HEK293 (cell line): ENCODE measurements around the gene UBE2G2.

Source experiments
- CTCF ChIP-seq: fragments of 450-650 bp; formaldehyde crosslinking; IDR thresholded peaks from 2 replicates; pipeline ENCODE4 v1.5.1; 2016; ENCODE audit warnings: missing biosample characterization, missing genetic modification characterization
- ZBTB21 ChIP-seq: fragments of 450-650 bp; formaldehyde crosslinking; IDR thresholded peaks from 2 replicates; pipeline ENCODE4 v1.5.1; 2017; ENCODE audit warnings: missing biosample characterization, missing genetic modification characterization
- ZNF791 ChIP-seq: fragments of 450-650 bp; formaldehyde crosslinking; IDR thresholded peaks from 2 replicates; pipeline ENCODE4 v1.5.1; 2016; ENCODE audit warnings: missing biosample characterization, missing genetic modification characterization

GRCh38 chr21:44785620-44786335, 15.8 kb downstream of the UBE2G2 start:
- TF ChIP-seq CTCF (tag by site-specific recombination) (no peak), ZBTB21 (tag by site-specific recombination) (no peak), ZNF791 (no peak)
